Measurements from ENCODE around the gene ELOVL7.

GRCh38 chr5:60810438-60811085, 33.5 kb downstream of the ELOVL7 start:
- TF ChIP-seq CTCF (IDR thresholded peaks at IDR 0.05 in 8 of 11, conservative IDR thresholded peaks at IDR 0.05 in 3 of 11) (no peak), POLR2A (IDR thresholded peaks at IDR 0.05) (no peak)
